Mammary epithelial cell (primary cell): ENCODE results near the gene TFDP2.
"Not testable (repeated sequence)": the region's sequence is repeated elsewhere in the genome, so short reads cannot be mapped to it uniquely, and the experiment has no call there.

Experiments
- EZH2 ChIP-seq: IDR thresholded peaks from 2 replicates; pipeline ENCODE4 v1.6.1; 2012; ENCODE audit warnings: low read length, inconsistent platforms, borderline replicate concordance
- TF ChIP-seq, protein P1 (sequence below), 2 donors: IDR thresholded peaks in 1 of 2; conservative IDR thresholded peaks in 1 of 2; 2 replicates each; pipeline ENCODE4 v1.5.1; 2011 to 2012; ENCODE audit warnings: inconsistent platforms in 2 of 2, low read length in 2 of 2, mild to moderate bottlenecking in 2 of 2, control low read depth in 1 of 2, low read depth in 1 of 2; ENCODE audit not compliant: insufficient read depth in 1 of 2; ENCODE audit errors: extremely low read depth in 1 of 2

DNA sequence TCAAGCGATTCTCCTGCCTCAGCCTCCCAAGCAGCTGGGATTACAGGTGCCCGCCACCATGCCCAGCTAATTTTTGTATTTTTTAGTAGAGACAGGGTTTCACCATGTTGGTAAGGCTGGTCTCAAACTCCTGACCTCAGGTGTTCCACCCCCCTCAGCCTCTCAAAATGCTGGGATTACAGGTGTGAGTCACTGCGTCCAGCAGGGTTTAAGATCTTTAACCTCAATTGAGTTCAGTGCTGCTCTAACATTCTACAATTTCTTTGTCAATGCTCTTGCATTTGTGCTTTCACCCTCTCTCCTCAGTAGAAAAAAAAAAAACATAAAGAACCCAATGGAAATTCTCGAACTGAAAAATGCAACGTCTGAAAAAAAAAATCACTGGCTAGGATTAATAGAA, 60.4 kb downstream of the TFDP2 start:
- TF ChIP-seq, protein P1, sequence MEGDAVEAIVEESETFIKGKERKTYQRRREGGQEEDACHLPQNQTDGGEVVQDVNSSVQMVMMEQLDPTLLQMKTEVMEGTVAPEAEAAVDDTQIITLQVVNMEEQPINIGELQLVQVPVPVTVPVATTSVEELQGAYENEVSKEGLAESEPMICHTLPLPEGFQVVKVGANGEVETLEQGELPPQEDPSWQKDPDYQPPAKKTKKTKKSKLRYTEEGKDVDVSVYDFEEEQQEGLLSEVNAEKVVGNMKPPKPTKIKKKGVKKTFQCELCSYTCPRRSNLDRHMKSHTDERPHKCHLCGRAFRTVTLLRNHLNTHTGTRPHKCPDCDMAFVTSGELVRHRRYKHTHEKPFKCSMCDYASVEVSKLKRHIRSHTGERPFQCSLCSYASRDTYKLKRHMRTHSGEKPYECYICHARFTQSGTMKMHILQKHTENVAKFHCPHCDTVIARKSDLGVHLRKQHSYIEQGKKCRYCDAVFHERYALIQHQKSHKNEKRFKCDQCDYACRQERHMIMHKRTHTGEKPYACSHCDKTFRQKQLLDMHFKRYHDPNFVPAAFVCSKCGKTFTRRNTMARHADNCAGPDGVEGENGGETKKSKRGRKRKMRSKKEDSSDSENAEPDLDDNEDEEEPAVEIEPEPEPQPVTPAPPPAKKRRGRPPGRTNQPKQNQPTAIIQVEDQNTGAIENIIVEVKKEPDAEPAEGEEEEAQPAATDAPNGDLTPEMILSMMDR (conservative IDR thresholded peaks at IDR 0.05 in 1 of 2, IDR thresholded peaks at IDR 0.05 in 1 of 2; ENCODE audit: extremely low read depth in 1 of 2, insufficient read depth in 1 of 2, low read depth in 1 of 2, low read length in 2 of 2), result not testable (repeated sequence)
- not testable (repeated sequence) for TF ChIP-seq EZH2
